Activated T-helper 9 cell treated with anti-CD3 and anti-CD28 coated beads, Interleukin-2, amount 50 U/mL, for 16 hours (primary cell): Measurements from ENCODE around the gene MAPKAP1.
"Not testable (repeated sequence)": the region's sequence is repeated elsewhere in the genome, so short reads cannot be mapped to it uniquely, and the experiment has no call there.

Experiments
- DNase-seq: peaks from one replicate; pipeline ENCODE4 v3.0.0-alpha.2; 2020; ENCODE audit warnings: low read depth

The MAPKAP1 gene

GRCh38 chr9:125730168-125730567, 23.2 kb upstream of the MAPKAP1 start:
- DNase-seq = no peak

DNA sequence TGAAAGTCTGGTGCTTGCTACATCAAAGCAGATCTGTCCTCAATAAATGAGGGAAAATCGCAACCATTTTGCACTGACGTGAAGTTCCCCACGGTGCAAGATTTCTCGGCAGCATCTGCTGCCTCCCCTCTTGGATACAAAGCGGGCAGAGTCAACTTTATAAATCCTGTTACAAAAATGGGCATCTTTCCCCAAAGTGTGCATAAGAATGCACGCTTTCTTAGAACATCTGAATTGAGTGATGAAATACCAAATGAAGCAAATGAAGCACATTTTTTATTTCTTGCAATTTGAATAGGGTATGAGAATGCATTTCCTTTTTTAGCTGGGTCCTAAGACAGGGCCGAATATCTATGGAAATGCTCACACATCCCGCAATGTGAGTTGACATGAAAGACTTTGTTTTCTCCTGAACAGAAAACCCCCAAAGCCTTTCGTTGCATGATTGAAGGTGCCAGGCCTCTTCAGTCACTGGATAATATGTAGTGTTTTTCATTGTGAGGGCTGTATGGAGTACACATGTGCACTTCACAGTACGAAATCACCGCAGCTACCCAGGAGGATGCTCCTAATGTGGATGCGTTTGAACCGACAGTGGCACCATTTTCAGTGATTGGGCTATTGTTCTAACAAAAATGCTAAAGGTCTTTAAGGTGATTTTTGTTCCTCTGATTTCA, 19.6 kb upstream of the MAPKAP1 start:
- DNase-seq = no peak

- no peak for DNase-seq
These were observed 430 bp upstream of the MAPKAP1 start for GRCh38 chr9:125707472-125707804.

DNA sequence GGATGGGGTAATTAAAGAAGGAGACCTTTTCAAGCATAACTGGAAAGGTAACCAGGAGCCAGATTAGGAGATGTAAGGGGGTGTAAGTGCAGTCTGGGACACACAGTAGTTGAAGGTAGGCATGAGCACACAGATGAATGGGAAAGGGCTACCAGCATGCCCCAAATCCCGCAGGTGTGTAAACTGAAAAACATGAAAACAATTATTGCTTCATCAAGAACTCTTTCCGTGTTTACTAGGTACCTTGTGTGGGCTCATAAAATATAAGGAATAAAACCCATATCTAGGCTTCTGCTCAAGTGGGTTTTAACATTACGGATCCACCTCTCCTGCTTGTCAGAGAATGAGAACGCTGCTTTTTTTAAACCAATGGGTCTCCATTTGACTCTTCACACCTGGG, 1.1 kb downstream of the MAPKAP1 start:
- DNase-seq = no peak

DNA sequence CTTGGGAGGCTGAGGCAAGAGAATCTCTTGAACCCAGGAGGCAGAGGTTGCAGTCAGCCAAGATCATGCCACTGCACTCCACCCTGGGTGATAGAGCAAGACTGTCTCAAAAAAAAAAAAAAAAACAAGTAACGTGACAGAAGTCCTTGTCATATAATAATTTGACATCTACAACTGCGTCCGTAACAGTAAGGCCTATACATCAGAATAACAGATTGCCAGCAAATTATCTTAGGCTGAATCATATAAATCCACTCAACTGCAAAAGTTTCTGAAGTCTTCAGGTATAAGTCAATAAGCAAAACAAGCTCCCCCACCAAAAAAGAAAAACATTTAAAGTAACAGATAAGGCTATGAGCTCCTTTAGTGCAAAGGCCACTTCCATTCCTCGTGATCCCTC, 3.3 kb downstream of the MAPKAP1 start:
- DNase-seq = no peak

DNA sequence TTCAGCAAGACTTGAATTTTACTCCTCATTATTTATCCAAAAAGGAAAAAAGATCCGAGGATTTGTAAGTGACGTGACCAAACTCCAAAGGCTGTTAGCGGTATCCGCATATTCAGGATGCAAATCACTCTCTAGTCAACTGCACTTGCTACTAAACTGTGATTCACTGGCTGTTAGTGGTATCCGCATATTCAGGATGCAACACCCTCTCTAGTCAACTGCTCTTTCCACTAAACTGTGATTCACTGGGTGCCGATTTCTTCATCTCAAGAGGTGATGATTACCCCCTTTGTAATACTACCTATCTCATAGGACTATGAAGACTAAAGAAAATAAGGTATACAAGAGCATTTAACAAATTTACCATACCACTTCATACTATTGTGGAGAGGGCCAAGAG, 5.7 kb downstream of the MAPKAP1 start:
- no peak for DNase-seq

GRCh38 chr9:125700791-125701190, 6.2 kb downstream of the MAPKAP1 start:
- no peak for DNase-seq

- DNase-seq = no peak
These were observed 7.1 kb downstream of the MAPKAP1 start for GRCh38 chr9:125699870-125700269.

DNA sequence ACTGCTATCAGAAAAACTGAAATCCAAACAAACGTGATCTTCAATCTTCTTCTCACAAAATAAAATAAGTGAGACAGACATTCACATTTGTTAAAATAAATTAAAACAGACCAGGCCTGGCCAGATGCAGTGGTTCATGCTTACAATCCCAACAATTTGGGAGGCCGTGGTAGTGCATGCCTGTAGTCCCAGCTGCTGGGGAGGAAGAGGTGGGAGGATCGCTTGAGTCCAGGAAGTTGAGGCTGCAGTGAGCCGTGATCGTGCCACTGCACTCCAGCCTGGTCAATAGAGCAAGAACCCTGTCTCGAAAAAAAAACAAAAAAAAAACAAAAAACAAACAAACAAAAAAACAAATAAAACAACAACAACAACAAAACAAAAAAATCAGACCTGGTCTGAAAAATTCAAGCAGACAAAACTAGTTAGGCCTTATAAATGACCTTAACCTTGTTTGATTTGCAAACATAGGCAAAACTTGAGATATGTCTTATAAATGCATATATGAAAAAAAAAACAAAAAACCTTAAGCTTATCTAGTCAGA, 10.8 kb downstream of the MAPKAP1 start:
- no peak for DNase-seq

- DNase-seq = not testable (repeated sequence)
These were observed 11.5 kb downstream of the MAPKAP1 start for GRCh38 chr9:125695548-125695947.

DNA sequence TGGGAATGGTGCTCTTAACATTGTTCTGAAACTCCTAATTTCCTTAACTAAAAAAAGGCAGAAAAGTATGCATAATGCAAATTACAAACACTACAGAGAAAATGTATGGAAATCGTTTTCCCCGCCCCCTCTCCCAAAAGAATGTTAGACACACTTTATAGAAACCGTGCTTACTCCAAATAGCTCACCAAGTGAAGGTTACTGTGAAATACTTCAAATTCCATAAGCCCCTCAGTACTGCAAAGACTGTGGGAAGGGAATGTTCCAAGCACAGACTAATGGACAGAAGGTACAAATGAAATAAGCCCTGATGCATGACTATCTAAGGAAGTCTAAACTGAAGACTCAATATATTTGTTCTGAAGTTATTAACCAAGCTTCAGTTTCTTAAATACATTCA, 12.5 kb downstream of the MAPKAP1 start:
- DNase-seq = no peak

GRCh38 chr9:125693492-125693891, 13.5 kb downstream of the MAPKAP1 start:
- not testable (repeated sequence) for DNase-seq

DNA sequence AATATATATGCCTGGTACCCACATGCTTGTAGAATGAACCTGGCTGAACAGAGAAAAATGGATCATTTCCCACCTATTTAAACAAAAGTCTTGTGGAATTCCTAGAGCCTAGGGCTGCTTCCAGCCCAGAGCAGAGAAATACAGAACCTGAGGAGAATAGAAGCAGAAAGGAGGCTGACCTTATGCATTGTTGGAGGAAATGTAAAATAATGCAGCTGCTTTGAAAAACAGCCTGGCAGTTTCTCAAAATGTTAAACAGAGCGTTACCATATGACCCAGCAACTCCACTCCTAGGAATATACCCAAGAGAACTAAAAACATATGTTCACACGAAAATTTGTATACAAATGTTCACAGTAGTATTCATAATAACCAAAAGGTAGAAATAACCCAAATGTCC, 15.1 kb downstream of the MAPKAP1 start:
- DNase-seq = no peak

GRCh38 chr9:125690679-125691078, 16.3 kb downstream of the MAPKAP1 start:
- DNase-seq = no peak

DNA sequence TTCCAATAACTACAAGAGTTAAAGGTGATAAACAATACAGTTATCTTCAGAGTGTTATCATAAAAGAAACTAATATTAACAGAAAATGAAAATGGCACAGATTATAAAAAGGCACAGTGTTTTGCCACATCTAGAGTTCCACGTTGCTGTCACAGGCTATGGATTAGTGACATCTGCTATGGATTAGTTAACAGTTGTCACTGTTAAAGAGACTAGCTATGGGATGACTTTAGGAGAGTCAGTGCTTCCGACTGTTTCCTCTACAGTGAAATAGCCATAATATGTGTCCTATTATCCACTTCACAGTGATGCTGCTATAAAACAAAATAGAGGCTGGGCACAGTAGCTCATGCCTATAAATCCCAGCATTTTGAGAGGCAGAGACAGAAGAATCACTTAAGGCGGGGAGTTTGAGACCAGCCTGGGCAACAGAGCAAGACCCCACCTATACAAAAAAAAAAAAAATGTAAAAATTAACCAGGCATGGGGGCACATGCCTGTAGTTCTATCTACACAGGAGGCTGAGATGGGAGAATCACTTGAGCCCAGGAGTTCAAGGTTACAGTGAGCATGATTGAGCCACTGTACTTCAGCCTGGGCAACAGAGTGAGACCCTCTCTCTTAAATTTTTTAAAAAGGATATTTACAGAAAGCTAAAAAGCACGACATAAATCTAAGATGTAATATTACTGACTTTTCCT, 19.7 kb downstream of the MAPKAP1 start:
- DNase-seq = no peak

DNA sequence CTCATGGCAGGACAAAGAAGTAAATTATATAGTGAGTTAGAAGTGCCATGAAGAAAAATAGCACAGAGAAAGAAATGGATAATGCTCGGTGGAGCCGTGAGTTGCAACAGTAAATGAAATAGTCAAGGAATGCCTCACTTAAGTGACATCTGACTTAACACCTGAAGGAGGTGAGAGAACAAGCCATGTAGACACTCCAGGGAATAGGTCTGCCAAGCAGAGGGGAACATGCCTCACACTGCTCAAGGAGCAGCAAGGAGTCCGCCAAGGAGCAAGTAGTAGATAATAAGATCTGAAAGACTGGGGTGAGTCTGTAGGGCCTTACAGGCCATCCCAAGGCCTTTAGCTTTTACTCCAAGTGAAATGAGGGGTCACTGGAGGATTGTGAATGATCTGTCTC, 21.8 kb downstream of the MAPKAP1 start:
- DNase-seq = no peak

GRCh38 chr9:125683486-125683885, 23.5 kb downstream of the MAPKAP1 start:
- DNase-seq = no peak

DNA sequence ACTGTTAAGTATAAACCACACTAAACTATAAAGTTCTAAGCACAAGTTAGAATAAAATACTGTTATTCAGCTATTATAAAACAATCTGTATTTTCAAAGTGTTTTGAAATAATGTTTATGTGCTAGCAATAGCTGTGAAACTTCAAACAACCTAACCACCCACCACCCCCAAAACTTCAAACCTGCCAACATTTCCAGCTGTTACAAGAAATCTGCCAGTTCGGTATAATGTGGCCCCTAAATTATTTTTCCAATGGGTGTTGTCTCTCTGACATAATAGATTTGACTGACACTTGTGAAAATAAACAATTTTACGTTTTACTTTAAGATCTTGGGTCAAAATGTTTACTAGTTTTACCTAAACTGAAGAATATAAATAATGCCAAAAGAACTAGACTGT, 24.7 kb downstream of the MAPKAP1 start:
- DNase-seq = no peak

DNA sequence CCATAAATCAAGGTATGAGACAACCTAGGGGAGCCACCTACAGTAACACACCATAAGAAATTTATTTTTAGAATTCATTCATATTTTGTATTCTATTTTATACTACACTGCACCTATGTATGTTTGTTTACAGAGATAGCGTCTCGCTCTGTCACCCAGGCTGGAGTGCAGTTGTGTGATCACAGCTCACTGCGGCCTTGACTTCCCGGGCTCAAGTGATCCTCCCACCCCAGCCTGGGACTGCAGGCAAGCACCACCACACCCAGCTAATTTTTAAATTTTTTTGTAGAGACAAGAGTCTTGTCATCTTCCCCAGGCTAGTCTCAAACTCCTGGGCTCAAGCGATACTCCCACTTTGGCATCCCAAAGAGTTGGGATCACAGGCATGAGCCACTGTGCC, 25.4 kb downstream of the MAPKAP1 start:
- no peak for DNase-seq

- no peak for DNase-seq
These were observed 25.9 kb downstream of the MAPKAP1 start for GRCh38 chr9:125681086-125681622.

- DNase-seq = no peak
These were observed 26.6 kb downstream of the MAPKAP1 start for GRCh38 chr9:125680445-125680844.

DNA sequence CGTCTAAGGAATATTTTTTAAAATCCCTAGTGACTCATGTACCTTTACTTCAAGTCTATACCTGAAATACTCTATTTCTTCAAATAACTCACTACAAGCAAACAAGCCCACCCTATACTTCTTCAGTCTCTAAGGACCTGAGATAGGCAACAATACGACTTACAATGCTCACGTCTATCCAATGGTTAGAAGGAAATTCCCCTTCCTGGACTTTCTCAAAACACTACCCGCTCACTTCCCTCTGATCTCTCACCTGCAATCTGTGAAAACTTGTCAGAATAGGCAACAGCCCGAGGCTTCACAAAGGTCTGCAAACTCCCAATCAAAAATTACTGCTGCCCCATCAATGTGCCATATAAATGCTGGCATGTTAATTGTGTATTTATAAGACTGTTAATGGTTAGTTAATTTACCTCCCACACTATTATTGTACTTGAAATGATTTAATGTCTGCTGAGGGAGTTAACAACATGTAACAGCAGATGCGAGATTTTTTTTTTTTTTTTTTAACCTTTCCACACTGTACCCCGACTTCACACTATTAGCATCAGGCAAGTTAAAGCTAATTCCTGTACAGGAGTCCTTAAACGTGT, 27.3 kb downstream of the MAPKAP1 start:
- no peak for DNase-seq
